GM21723 (cell line): ENCODE data around the gene IGSF21.

Source experiments
- ATAC-seq: cut with Tn5 transposase; IDR thresholded peaks from one replicate; pipeline ENCODE4 v1.9.1; 2021; ENCODE audit warnings: mild to moderate bottlenecking, moderate library complexity; ENCODE audit not compliant: unreplicated experiment

IGSF21 gene

GRCh38 chr1:18094096-18094495 lies 13.5 kb upstream of the IGSF21 start:
- ATAC-seq: no peak

- no peak for ATAC-seq
These were observed 10.4 kb upstream of the IGSF21 start for GRCh38 chr1:18097206-18097605.

GRCh38 chr1:18099026-18099425 lies 8.6 kb upstream of the IGSF21 start:
- no peak for ATAC-seq

GRCh38 chr1:18100060-18100459 lies 7.5 kb upstream of the IGSF21 start:
- no peak for ATAC-seq

GRCh38 chr1:18100491-18101063 lies 7.0 kb upstream of the IGSF21 start:
- ATAC-seq: no peak

GRCh38 chr1:18101508-18101907 lies 6.1 kb upstream of the IGSF21 start:
- no peak for ATAC-seq

GRCh38 chr1:18103788-18104421 lies 3.7 kb upstream of the IGSF21 start:
- ATAC-seq: no peak

- ATAC-seq: no peak
These were observed 3.0 kb upstream of the IGSF21 start for GRCh38 chr1:18104546-18105100.

- ATAC-seq: no peak
These were observed 2.4 kb upstream of the IGSF21 start for GRCh38 chr1:18105196-18105595.

GRCh38 chr1:18108299-18109057 lies 880 bp downstream of the IGSF21 start:
- ATAC-seq: no peak

GRCh38 chr1:18109058-18109755 lies 1.6 kb downstream of the IGSF21 start:
- no peak for ATAC-seq

GRCh38 chr1:18109756-18110597 lies 2.4 kb downstream of the IGSF21 start:
- ATAC-seq: no peak

GRCh38 chr1:18110598-18110939 lies 3.0 kb downstream of the IGSF21 start:
- ATAC-seq: no peak

- no peak for ATAC-seq
These were observed 3.4 kb downstream of the IGSF21 start for GRCh38 chr1:18110968-18111367.

- no peak for ATAC-seq
These were observed 4.2 kb downstream of the IGSF21 start for GRCh38 chr1:18111605-18112297.

- no peak for ATAC-seq
These were observed 5.0 kb downstream of the IGSF21 start for GRCh38 chr1:18112611-18113010.

- no peak for ATAC-seq
These were observed 7.3 kb downstream of the IGSF21 start for GRCh38 chr1:18114726-18115410.

GRCh38 chr1:18116777-18117176 lies 9.2 kb downstream of the IGSF21 start:
- ATAC-seq: no peak

GRCh38 chr1:18118078-18118477 lies 10.5 kb downstream of the IGSF21 start:
- no peak for ATAC-seq
